Measurements from ENCODE around the gene PRRT1B.
A peak's percentile ranks its signal among the peaks of the same experiment; 100 is the strongest.

Gene PRRT1B

GRCh38 chr9:131580358-131580757 is 35.0 kb downstream of the PRRT1B start:
- no peak for DNase-seq (ENCODE audit: low read depth)

GRCh38 chr9:131582056-131582455 is 36.7 kb downstream of the PRRT1B start:
- no peak for DNase-seq (ENCODE audit: low read depth)

- DNase-seq (ENCODE audit: low read depth) = no peak
These were observed 37.4 kb downstream of the PRRT1B start for GRCh38 chr9:131582466-131583336.

- DNase-seq (ENCODE audit: low read depth) = no peak
These were observed 38.0 kb downstream of the PRRT1B start for GRCh38 chr9:131583337-131583645.

- no peak for DNase-seq (ENCODE audit: low read depth)
These were observed 38.7 kb downstream of the PRRT1B start for GRCh38 chr9:131583836-131584555.

- no peak for DNase-seq (ENCODE audit: low read depth)
These were observed 39.5 kb downstream of the PRRT1B start for GRCh38 chr9:131584858-131585257.

- DNase-seq (ENCODE audit: low read depth) = peak; percentile 23
These were observed 40.1 kb downstream of the PRRT1B start for GRCh38 chr9:131585375-131585774.

- DNase-seq (ENCODE audit: low read depth) = no peak
These were observed 42.0 kb downstream of the PRRT1B start for GRCh38 chr9:131587331-131587730.

GRCh38 chr9:131587906-131588305 is 42.6 kb downstream of the PRRT1B start:
- DNase-seq (ENCODE audit: low read depth) = no peak

- no peak for DNase-seq (ENCODE audit: low read depth)
These were observed 43.1 kb downstream of the PRRT1B start for GRCh38 chr9:131588396-131588795.

GRCh38 chr9:131589124-131589711 is 43.9 kb downstream of the PRRT1B start:
- no peak for DNase-seq (ENCODE audit: low read depth)

GRCh38 chr9:131589993-131590392 is 44.7 kb downstream of the PRRT1B start:
- DNase-seq (ENCODE audit: low read depth) = no peak

- no peak for DNase-seq (ENCODE audit: low read depth)
These were observed 45.1 kb downstream of the PRRT1B start for GRCh38 chr9:131590449-131590848.

GRCh38 chr9:131590907-131591844 is 45.9 kb downstream of the PRRT1B start:
- peak; percentile 68 for DNase-seq (ENCODE audit: low read depth)

- no peak for DNase-seq (ENCODE audit: low read depth)
These were observed 46.5 kb downstream of the PRRT1B start for GRCh38 chr9:131591845-131592208.

GRCh38 chr9:131593091-131593820 is 47.9 kb downstream of the PRRT1B start:
- no peak for DNase-seq (ENCODE audit: low read depth)

GRCh38 chr9:131593936-131594665 is 48.8 kb downstream of the PRRT1B start:
- no peak for DNase-seq (ENCODE audit: low read depth)

GRCh38 chr9:131594906-131595665 is 49.8 kb downstream of the PRRT1B start:
- DNase-seq (ENCODE audit: low read depth) = no peak

GRCh38 chr9:131595696-131596429 is 50.5 kb downstream of the PRRT1B start:
- DNase-seq (ENCODE audit: low read depth) = no peak

Measured in activated T-cell treated with anti-CD3 and anti-CD28 coated beads for 1 hour (primary cell).